Colonic mucosa (tissue), 2 donors: Measurements from ENCODE around the gene GNAS. TPM values are rescaled to one million over a fixed set of nuclear protein-coding genes. Genes with fewer than 3 reads are reported as not detected.

Experiments
- microRNA-seq: library from miRNA; unstranded; fragments of <30 nt; microRNA quantifications from one replicate; pipeline ENCODE4, GENCODE V29; 2019
- total RNA-seq, 2 donors: library from RNA; stranded (reverse); fragmentation: NEBNext Ultra II Directional in 1 of 2; extraction: Animal tissue kit (Norgen Biotek cat#: 25700) in 1 of 2; gene quantifications; one replicate each; pipeline ENCODE4 v1.2.1, GENCODE V29; 2021
- donor health status: DM: no; HTN: no; CAD: no.
- donor health status: DM: no; HTN: no; CAD: no.

Gene GNAS
- total RNA-seq, 2 donors from 2014 or later, result 683 to 715 TPM

Small RNA genes lying within 50 kb of the gene (microRNA-seq; reads per million reads assigned to microRNA genes)
- gene MIR298, result not detected

Other genes starting within 250 kb of the GNAS start
- gene STX16, start 201.4 kb upstream of the GNAS start, total RNA-seq, result 10 to 100 TPM; 36.3 to 38.3 TPM
- 10 to 100 TPM; 14.7 to 20.6 TPM for gene NPEPL1, start 159.9 kb upstream of the GNAS start, total RNA-seq
- 1 to 10 TPM in 1 of 2 donors, under 1 TPM in 1; 0.88 to 1.7 TPM for gene GNAS-AS1, start 1.8 kb upstream of the GNAS start, total RNA-seq
- 10 to 100 TPM; 47.1 to 64.4 TPM for gene NELFCD, start 128.5 kb downstream of the GNAS start, total RNA-seq
- 100 to 1,000 TPM; 274 to 303 TPM for gene CTSZ, start 154.5 kb downstream of the GNAS start, total RNA-seq
- not detected for gene TUBB1, start 166.7 kb downstream of the GNAS start, total RNA-seq
- 10 to 100 TPM; 75.0 to 94.1 TPM for gene ATP5F1E, start 179.6 kb downstream of the GNAS start, total RNA-seq
- 100 to 1,000 TPM; 138 to 141 TPM for gene PRELID3B, start 190.1 kb downstream of the GNAS start, total RNA-seq